A549 (cell line): Measurements from ENCODE around the gene ME2. TPM values are rescaled to one million over a fixed set of nuclear protein-coding genes. Genes with fewer than 3 reads are reported as not detected.

ENCODE experiments used
- ATAC-seq, 2 experiments: fragments of 200-7000 bp in 1 of 2; fragments of >200 bp in 1 of 2; cut with Nextera tagmentation in 1 of 2; cut with Tn5 transposase in 1 of 2; 3 replicates each; pipeline versions ENCODE4 v1.8.0 to v1.9.1; 2018 to 2020; ENCODE audit warnings: mild to moderate bottlenecking in 1 of 2, moderate library complexity in 1 of 2
- CTCF ChIA-PET: fragments of 300-600 bp; sonication (Branson Sonifier 250); formaldehyde crosslinking; extraction: SDS; loops from one replicate; lab custom pipeline; 2021; ENCODE audit warnings: antibody characterized with exemption, inconsistent platforms; lab: Yijun Ruan, JAX
- POLR2A ChIA-PET: fragments of 350-600 bp; formaldehyde crosslinking; extraction: SDS; loops from one replicate; lab custom pipeline; 2021; ENCODE audit warnings: antibody characterized with exemption, inconsistent platforms; lab: Yijun Ruan, JAX
- DNase-seq, 2 experiments: peaks; one replicate each; pipeline versions ENCODE4 v3.0.0 to v3.0.0-alpha.2; 2011 to 2016; ENCODE audit warnings: low read depth in 1 of 2, low spot score in 1 of 2
- FAIRE-seq: peaks from 2 replicates; lab custom pipeline; 2011; peaks lifted over from hg19 to GRCh38; lab: Jason Lieb, UNC
- H3K27ac ChIP-seq, 2 experiments: fragments of >200 bp; sonication (Bioruptor Twin); formaldehyde crosslinking; 3 replicates each; pipeline ENCODE4 v1.5.1; 2016 to 2017
- H3K4me1 ChIP-seq: fragments of >200 bp; sonication (Bioruptor Twin); formaldehyde crosslinking; 3 replicates; pipeline ENCODE4 v1.6.1; 2016
- H3K4me2 ChIP-seq: fragments of >200 bp; sonication (Bioruptor Twin); formaldehyde crosslinking; 3 replicates; pipeline ENCODE4 v1.6.1; 2016
- H3K4me3 ChIP-seq: fragments of >200 bp; sonication (Bioruptor Twin); formaldehyde crosslinking; 3 replicates; pipeline ENCODE4 v1.5.1; 2016
- H3K9me3 ChIP-seq: fragments of >200 bp; sonication (Bioruptor Twin); formaldehyde crosslinking; 3 replicates; pipeline ENCODE4 v1.6.1; 2016
- ATOH8 ChIP-seq: fragments of 250-450 bp; sonication (Bioruptor Pico); IDR thresholded peaks from 2 replicates; pipeline ENCODE4 v1.5.0; 2020; ENCODE audit warnings: low read depth, mild to moderate bottlenecking, moderate library complexity
- CBX2 ChIP-seq: fragments of 200-600 bp; sonication (generic); IDR thresholded peaks from 2 replicates; pipeline ENCODE4 v1.6.1; 2016; ENCODE audit warnings: low read depth, mild to moderate bottlenecking, borderline replicate concordance
- CEBPB ChIP-seq, 2 experiments: fragments of >200 bp in 1 of 2; sonication (Bioruptor Twin) in 1 of 2; formaldehyde crosslinking in 1 of 2; IDR thresholded peaks; 2 replicates each; pipeline ENCODE4 v1.6.1; 2012 to 2016
- CTCF ChIP-seq: fragments of >200 bp; sonication (Bioruptor Twin); formaldehyde crosslinking; IDR thresholded peaks from 3 replicates; pipeline ENCODE4 v1.5.1; 2016
- E2F6 ChIP-seq: IDR thresholded peaks from 2 replicates; pipeline ENCODE4 v1.6.1; 2012; ENCODE audit warnings: low read depth, borderline replicate concordance
- EHF ChIP-seq: fragments of 250-450 bp; sonication (Bioruptor Pico); IDR thresholded peaks from 2 replicates; pipeline ENCODE4 v1.5.0; 2020; ENCODE audit warnings: mild to moderate bottlenecking
- EHMT2 ChIP-seq: fragments of 200-600 bp; sonication (generic); IDR thresholded peaks from 2 replicates; pipeline ENCODE4 v1.6.1; 2016; ENCODE audit warnings: antibody characterized with exemption, low read depth, mild to moderate bottlenecking, moderate library complexity
- FOSB ChIP-seq: fragments of 250-450 bp; sonication (Bioruptor Pico); IDR thresholded peaks from 2 replicates; pipeline ENCODE4 v1.5.0; 2020; ENCODE audit warnings: mild to moderate bottlenecking, moderate library complexity
- GATA3 ChIP-seq: IDR thresholded peaks from 2 replicates; pipeline ENCODE4 v1.6.1; 2012; ENCODE audit warnings: borderline replicate concordance
- HES2 ChIP-seq: fragments of >200 bp; sonication (Bioruptor Twin); formaldehyde crosslinking; IDR thresholded peaks from 2 replicates; pipeline ENCODE4 v1.6.1; 2016
- HOXB13 ChIP-seq: fragments of 250-450 bp; sonication (Bioruptor Pico); IDR thresholded peaks from 2 replicates; pipeline ENCODE4 v1.5.0; 2020; ENCODE audit warnings: low read depth, mild to moderate bottlenecking, moderate library complexity
- HOXB5 ChIP-seq: fragments of 250-450 bp; sonication (Bioruptor Pico); IDR thresholded peaks from 2 replicates; pipeline ENCODE4 v1.5.0; 2020; ENCODE audit warnings: mild to moderate bottlenecking, moderate library complexity
- JUN ChIP-seq, 2 experiments: fragments of >200 bp; sonication (Bioruptor Twin); formaldehyde crosslinking; IDR thresholded peaks; 2 replicates in 1 of 2; 3 replicates in 1 of 2; pipeline ENCODE4 v1.6.1; 2016 to 2017
- NR3C1 ChIP-seq: fragments of >200 bp; sonication (Bioruptor Twin); formaldehyde crosslinking; IDR thresholded peaks from 3 replicates; pipeline ENCODE4 v1.6.1; 2017
- POLR2A ChIP-seq: IDR thresholded peaks from 2 replicates; pipeline ENCODE4 v1.6.1; 2012; ENCODE audit warnings: mild to moderate bottlenecking, low read length
- POLR2AphosphoS2 ChIP-seq: conservative IDR thresholded peaks from 2 replicates; pipeline ENCODE4 v1.6.1; 2012; ENCODE audit warnings: low read length, improper control_type of control experiment, inconsistent platforms
- RAD21 ChIP-seq, 2 experiments: fragments of >200 bp in 1 of 2; sonication (Bioruptor Twin) in 1 of 2; formaldehyde crosslinking in 1 of 2; IDR thresholded peaks in 1 of 2; conservative IDR thresholded peaks in 1 of 2; 2 replicates in 1 of 2; 3 replicates in 1 of 2; pipeline ENCODE4 v1.6.1; 2012 to 2018; ENCODE audit warnings: inconsistent platforms in 1 of 2
- REST ChIP-seq: fragments of 200-600 bp; sonication (generic); IDR thresholded peaks from 2 replicates; pipeline ENCODE4 v1.6.1; 2016; ENCODE audit warnings: antibody characterized with exemption, mild to moderate bottlenecking, moderate library complexity
- RFX5 ChIP-seq: fragments of 450-650 bp; IDR thresholded peaks from 2 replicates; pipeline ENCODE4 v1.7.1; 2014; ENCODE audit warnings: antibody characterized with exemption, mild to moderate bottlenecking, moderate library complexity
- RNF2 ChIP-seq: fragments of 200-600 bp; sonication (generic); IDR thresholded peaks from 2 replicates; pipeline ENCODE4 v1.6.1; 2016; ENCODE audit warnings: low read depth, mild to moderate bottlenecking, antibody characterized with exemption, moderate library complexity, borderline replicate concordance
- SMC3 ChIP-seq: fragments of >200 bp; sonication (Bioruptor Twin); formaldehyde crosslinking; IDR thresholded peaks from 3 replicates; pipeline ENCODE4 v1.6.1; 2018; ENCODE audit warnings: inconsistent platforms
- SREBF2 ChIP-seq: fragments of 450-650 bp; IDR thresholded peaks from 2 replicates; pipeline ENCODE4 v1.6.1; 2014; ENCODE audit warnings: mild to moderate bottlenecking, moderate library complexity
- TP53 ChIP-seq: fragments of 250-450 bp; sonication (Bioruptor Pico); IDR thresholded peaks from 2 replicates; pipeline ENCODE4 v1.5.0; 2021; ENCODE audit warnings: mild to moderate bottlenecking, moderate library complexity
- ZSCAN20 ChIP-seq: fragments of 250-450 bp; sonication (Bioruptor Pico); IDR thresholded peaks from 2 replicates; pipeline ENCODE4 v1.8.0; 2022; ENCODE audit warnings: mild to moderate bottlenecking, moderate library complexity
- WGBS: methylation state at CpG from one replicate; pipeline ENCODE4 v1.1.6; 2017; ENCODE audit errors: missing lambda C conversion rate; 5-methylcytosine and 5-hydroxymethylcytosine counted together
- polyA plus RNA-seq, 4 experiments: library from polyadenylated mRNA; depleted of rRNA in 3 of 4; stranded (reverse); fragments of >200 nt; fragmentation: RNase III in 1 of 4; extraction: RNeasy Plus Mini Kit Qiagen cat#74134 plus additional on column Dnase treatment in 1 of 4; gene quantifications; 2 replicates in 3 of 4; 3 replicates in 1 of 4; pipeline ENCODE4 v1.2.3, GENCODE V29; 2011 to 2017

ME2 gene
- polyA plus RNA-seq, 2 of the 4 experiments (the other 2 are of a cell fraction) = 46.8 to 88.0 TPM

GRCh38 chr18:50928551-50928950 lies 49.6 kb downstream of the ME2 start:
- Histone ChIP-seq H3K27ac (no peak overlapping the region), H3K4me3 (no peak overlapping the region), H3K4me1 (no peaks in the 10 kb centered on the region), H3K4me2 (no peak overlapping the region), H3K9me3 (no peaks in the 10 kb centered on the region)
- 56% methylated on average over 2 of the region's 2 CpGs for WGBS
- DNase-seq (no peak), ATAC-seq (no peak), FAIRE-seq (no peak)
- POLR2A ChIA-PET = no interaction called here
- no peak for TF ChIP-seq CEBPB (IDR thresholded peaks at IDR 0.05)
- no peak for TF ChIP-seq CTCF
- TF ChIP-seq RNF2 = no peak
- TF ChIP-seq ZSCAN20 (CRISPR knock-in tag) = no peak
- TF ChIP-seq GATA3 = no peak
- TF ChIP-seq POLR2A = no peak
- TF ChIP-seq JUN (IDR thresholded peaks at IDR 0.05) = no peak
- no peak for TF ChIP-seq FOSB (CRISPR knock-in tag)
- no peak for TF ChIP-seq HES2
- TF ChIP-seq RAD21 (conservative IDR thresholded peaks at IDR 0.05 in 1 of 2, IDR thresholded peaks at IDR 0.05 in 1 of 2) = no peak
- no peak for TF ChIP-seq HOXB5 (CRISPR knock-in tag)
- TF ChIP-seq REST = no peak
- TF ChIP-seq HOXB13 (CRISPR knock-in tag) = no peak
- TF ChIP-seq EHF (CRISPR knock-in tag) = no peak
- TF ChIP-seq NR3C1 = no peak
- TF ChIP-seq RFX5 = no peak
- no peak for TF ChIP-seq CBX2
- TF ChIP-seq SREBF2 = no peak
- no peak for TF ChIP-seq E2F6
- CTCF ChIA-PET = no interaction called here

- DNase-seq = no peak
- TF ChIP-seq POLR2AphosphoS2 (no peak), EHMT2 (no peak), TP53 (CRISPR knock-in tag) (no peak), CEBPB (IDR thresholded peaks at IDR 0.05) (no peak), ATOH8 (CRISPR knock-in tag) (no peak), SMC3 (no peak), E2F6 (no peak)
- CTCF ChIA-PET = interaction anchor here (0.7 to 1.6 kb wide), 2 partner anchors 115 to 1740 kb away, joined by 3 to 4 read pairs; no protein-coding TSS in a partner anchor
- no peak for FAIRE-seq
- H3K4me2 ChIP-seq = no peak overlapping the region
- H3K4me3 ChIP-seq = no peak overlapping the region
- no peak for ATAC-seq
- POLR2A ChIA-PET = no interaction called here
- no peak overlapping the region for H3K27ac ChIP-seq
- 93% methylated on average over 5 of the region's 5 CpGs for WGBS
- H3K4me1 ChIP-seq = no peaks in the 10 kb centered on the region
- no peaks in the 10 kb centered on the region for H3K9me3 ChIP-seq
Observed at GRCh38 chr18:50933684-50934083, 54.8 kb downstream of the ME2 start.
